ENCODE results near the gene ASMTL. TPM values are rescaled to one million over a fixed set of nuclear protein-coding genes. Genes with fewer than 3 reads are reported as not detected.

The ASMTL gene
- total and polyA plus RNA-seq, 2 experiments from 2014 or later, result 53.7 to 61.2 TPM

GRCh38 chrX:1355131-1356046 is 97.3 kb downstream of the ASMTL start:
- Histone ChIP-seq H3K36me3 (ENCODE audit: insufficient read depth) (0 out of 2 replicates have a peak, but pooled peaks cover 10% of the 10 kb centered on the region), H3K79me2 (replicated peaks; ENCODE audit: insufficient read depth) (no peaks in the 10 kb centered on the region), H3K27me3 (ENCODE audit: insufficient read depth) (no peaks in the 10 kb centered on the region), H2AFZ (peak overlapping the region; percentile 29; the same call in 1 of the 2 replicates), H3K9me2 (ENCODE audit: insufficient read depth) (no peaks in the 10 kb centered on the region), H3K4me3 (0 out of 2 replicates have a peak overlapping the region, but pooled peaks have one; percentile 32), H3K27ac (ENCODE audit: low read depth) (peak overlapping the region; percentile 88), H4K20me1 (replicated peaks; ENCODE audit: insufficient read depth) (no peaks in the 10 kb centered on the region), H3K4me1 (ENCODE audit: insufficient read depth) (peaks cover 8% of the 10 kb centered on the region), H3K4me2 (peak overlapping the region; percentile 70; the same call in 1 of the 2 replicates), H3F3A (replicated peaks; ENCODE audit: low read depth) (peaks cover 4% of the 10 kb centered on the region; the same call in 1 of the 2 replicates)
- H3K4me1 Mint-ChIP-seq, result peaks cover 9% of the 10 kb centered on the region; the same call in 2 of the 3 replicates
- peaks cover 52% of the 10 kb centered on the region for H3K36me3 Mint-ChIP-seq (ENCODE audit: low read depth)
- peaks cover 9% of the 10 kb centered on the region for H3K27me3 Mint-ChIP-seq (ENCODE audit: insufficient read depth, low read depth, poor library complexity)
- no peak overlapping the region for H3K4me3 Mint-ChIP-seq
- DNase-seq (ENCODE audit: low spot score) (peak; percentile 48), ATAC-seq (peak; percentile 79)
- TF ChIP-seq REST (IDR thresholded peaks at IDR 0.05; ENCODE audit: unreplicated experiment) (no peak), CREB1 (CRISPR knock-in tag; IDR thresholded peaks at IDR 0.05; ENCODE audit: low read depth) (no peak), EZH2phosphoT487 (IDR thresholded peaks at IDR 0.05; ENCODE audit: unreplicated experiment) (no peak), ETS1 (IDR thresholded peaks at IDR 0.05) (no peak), JUNB (IDR thresholded peaks at IDR 0.05; ENCODE audit: unreplicated experiment) (no peak), ZNF114 (CRISPR knock-in tag; IDR thresholded peaks at IDR 0.05) (no peak; the same call in 1 of the 2 replicates), EZH2 (IDR thresholded peaks at IDR 0.05; ENCODE audit: low read depth, unreplicated experiment) (no peak), NANOG (IDR thresholded peaks at IDR 0.05; ENCODE audit: borderline replicate concordance) (no peak)
- no peak overlapping the region for H3K27ac Mint-ChIP-seq
- peaks cover 51% of the 10 kb centered on the region for H3K9me3 Mint-ChIP-seq

All from GM23338 (cell line).